ENCODE measurements around the gene GSPT2.
"Not testable (repeated sequence)": the region's sequence is repeated elsewhere in the genome, so short reads cannot be mapped to it uniquely, and the experiment has no call there.

GSPT2 gene

DNA sequence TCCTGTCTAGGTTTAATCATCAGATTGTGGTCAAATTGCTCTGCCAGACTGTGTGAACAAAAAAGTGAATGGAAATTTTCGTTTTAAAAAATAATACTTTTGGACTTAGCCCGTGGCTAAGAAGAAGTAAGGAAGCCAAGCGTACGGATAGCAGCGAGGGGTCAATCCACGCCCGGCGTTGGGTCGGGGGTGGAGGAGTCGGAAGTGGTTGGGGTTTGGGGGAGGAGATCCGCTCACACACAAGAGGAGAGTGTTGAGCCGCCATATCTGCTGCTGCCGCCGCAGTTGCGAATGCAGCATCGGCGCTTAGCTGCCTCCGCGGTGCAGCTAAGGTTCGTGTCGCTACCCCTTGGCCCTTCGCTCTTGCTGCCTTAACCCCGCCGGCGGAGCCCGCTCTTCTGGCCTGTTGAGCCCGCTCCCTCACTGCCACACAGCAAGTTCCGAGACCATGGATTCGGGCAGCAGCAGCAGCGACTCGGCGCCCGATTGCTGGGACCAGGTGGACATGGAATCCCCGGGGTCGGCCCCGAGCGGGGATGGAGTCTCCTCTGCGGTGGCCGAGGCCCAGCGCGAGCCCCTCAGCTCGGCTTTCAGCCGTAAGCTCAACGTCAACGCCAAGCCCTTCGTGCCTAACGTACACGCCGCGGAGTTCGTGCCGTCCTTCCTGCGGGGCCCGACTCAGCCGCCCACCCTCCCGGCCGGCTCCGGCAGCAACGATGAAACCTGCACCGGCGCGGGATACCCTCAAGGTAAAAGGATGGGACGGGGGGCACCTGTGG lies at the start of gene GSPT2:
Gene GSPT2, plus strand, starts transcription at position 264 of the 779 bp plus-strand sequence. Its CDS starts 185 bp downstream, at position 449.
- DNase-seq (ENCODE audit: low spot score): peak; percentile 80

- DNase-seq (ENCODE audit: low spot score): no peak
These were observed 49.0 kb upstream of the GSPT2 start for GRCh38 chrX:51694254-51694653.

DNA sequence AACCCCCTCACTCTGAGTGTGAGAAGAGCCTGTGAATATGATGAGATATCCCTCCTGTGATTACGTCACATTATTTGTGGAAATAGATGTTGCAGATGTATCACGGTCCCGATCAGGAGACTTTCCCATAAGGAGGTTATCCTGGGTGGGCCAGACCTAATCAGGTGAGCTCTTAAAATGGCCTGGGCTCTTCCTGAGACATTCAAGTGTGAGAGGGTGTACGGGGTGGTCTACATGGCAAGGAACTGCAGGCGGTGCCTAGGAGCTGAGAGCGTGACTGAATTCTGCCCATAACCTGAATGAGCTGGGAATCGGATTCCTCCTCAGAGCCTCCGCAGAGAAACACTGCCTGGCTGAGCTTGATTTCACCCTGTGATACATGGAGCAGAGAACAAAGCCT lies 45.8 kb upstream of the GSPT2 start:
- no peak for DNase-seq (ENCODE audit: low spot score)

GRCh38 chrX:51710277-51711164 lies 32.7 kb upstream of the GSPT2 start, which contains the start of gene CENPVL1:
Gene CENPVL1, plus strand, starts transcription at chrX:51710512. Its CDS starts 0 bp downstream, at chrX:51710512.
- DNase-seq (ENCODE audit: low spot score): not testable (repeated sequence)

- DNase-seq (ENCODE audit: low spot score): not testable (repeated sequence)
These were observed 30.1 kb upstream of the GSPT2 start for GRCh38 chrX:51712943-51713647.

GRCh38 chrX:51728202-51728601 lies 15.0 kb upstream of the GSPT2 start:
- DNase-seq (ENCODE audit: low spot score): no peak

DNA sequence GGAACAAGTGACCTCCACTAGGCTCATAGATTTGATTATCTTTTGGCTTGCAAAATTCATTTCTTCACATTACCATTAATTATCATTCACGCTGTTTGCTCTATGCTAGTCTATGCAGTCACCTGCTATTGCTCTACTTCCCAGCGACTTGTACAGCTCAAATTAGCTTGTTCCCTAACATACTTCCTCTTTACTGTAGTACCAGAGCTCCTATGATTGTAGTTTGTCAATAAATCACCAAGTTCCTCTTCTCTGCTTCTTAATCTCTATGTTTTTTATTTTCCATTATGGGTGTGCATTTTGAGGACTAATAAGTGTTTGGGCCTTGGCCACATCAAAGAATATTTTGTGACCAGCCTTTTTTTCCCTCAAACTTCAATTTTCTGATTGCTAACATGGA lies 6.2 kb upstream of the GSPT2 start:
- no peak for DNase-seq (ENCODE audit: low spot score)

GRCh38 chrX:51742586-51742985 lies 656 bp upstream of the GSPT2 start:
- DNase-seq (ENCODE audit: low spot score): no peak

DNA sequence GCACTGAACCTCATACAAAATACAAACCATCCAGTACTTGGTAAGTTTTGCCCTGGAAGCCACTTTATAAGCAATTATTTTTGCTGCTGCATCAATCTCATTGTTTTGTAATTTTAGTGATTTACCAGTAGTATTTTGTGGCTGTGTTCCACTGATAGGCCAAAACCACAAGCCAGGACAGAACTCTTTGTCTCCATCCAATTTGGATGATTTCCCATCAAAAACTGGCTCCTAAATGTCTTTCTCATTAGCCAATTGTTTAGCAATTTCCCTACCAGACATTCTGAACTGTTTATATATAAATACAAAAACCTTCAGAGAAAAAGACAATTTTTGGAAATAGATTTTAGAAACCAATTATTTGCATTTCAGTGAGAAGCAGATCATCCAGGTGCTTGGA lies 4.4 kb downstream of the GSPT2 start:
- DNase-seq (ENCODE audit: low spot score): no peak

DNA sequence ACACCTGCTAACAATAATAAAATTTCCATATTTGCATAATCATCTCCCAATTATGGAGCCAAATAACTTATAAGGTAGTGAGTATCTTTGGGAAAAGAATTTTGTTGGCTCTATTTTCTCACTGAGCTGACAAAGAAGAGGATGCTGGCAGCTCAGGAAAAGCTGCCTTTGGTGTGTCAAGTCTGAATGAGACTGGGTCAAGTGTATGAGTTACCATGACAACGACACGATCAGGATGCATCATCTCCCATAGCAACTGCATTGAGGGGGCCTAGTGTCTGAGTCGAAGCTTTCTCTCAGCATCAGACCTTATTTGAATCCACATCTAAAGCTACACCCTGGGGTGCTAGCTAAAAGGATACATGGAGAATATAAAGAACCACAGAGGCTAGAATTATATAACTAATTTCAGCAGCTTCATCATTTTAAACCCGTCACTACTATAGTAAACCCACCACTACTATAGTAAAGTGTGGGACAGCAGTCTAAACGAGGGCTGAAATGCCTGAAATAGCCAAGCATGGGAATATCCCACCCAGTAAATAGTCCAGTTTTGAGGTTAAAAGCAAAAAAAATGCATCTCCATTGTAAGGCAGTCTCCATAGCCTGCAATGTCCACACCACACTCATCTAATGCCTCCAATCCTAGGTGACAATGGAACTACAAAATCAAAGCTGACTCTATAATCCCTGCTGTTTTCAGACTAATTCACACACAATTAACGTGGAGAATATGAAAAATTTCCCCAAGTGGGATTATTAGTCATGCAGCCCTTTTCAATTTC lies 16.0 kb downstream of the GSPT2 start:
- no peak for DNase-seq (ENCODE audit: low spot score)

- DNase-seq (ENCODE audit: low spot score): no peak
These were observed 17.4 kb downstream of the GSPT2 start for GRCh38 chrX:51760657-51761056.

DNA sequence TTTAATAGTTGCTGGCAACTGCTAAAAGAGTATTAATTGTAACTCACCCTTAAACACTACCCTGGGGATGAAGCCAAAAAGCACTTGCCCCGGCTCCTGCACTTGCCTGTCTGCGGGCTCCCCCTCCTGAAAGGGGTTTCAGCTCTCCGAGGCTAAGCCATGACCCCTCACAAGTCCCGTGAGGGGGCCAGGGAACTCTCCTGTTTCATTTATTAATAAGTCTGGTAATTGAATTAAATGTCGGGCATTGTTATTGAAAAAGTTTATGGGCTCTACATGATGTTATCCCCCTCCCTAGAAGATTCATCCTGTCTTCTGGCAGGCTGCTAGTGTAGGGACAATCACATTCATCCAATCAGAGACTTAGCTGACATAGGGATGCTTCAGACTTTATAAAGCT lies 23.3 kb downstream of the GSPT2 start:
- no peak for DNase-seq (ENCODE audit: low spot score)

- no peak for DNase-seq (ENCODE audit: low spot score)
These were observed 33.6 kb downstream of the GSPT2 start for GRCh38 chrX:51776851-51777250.

DNA sequence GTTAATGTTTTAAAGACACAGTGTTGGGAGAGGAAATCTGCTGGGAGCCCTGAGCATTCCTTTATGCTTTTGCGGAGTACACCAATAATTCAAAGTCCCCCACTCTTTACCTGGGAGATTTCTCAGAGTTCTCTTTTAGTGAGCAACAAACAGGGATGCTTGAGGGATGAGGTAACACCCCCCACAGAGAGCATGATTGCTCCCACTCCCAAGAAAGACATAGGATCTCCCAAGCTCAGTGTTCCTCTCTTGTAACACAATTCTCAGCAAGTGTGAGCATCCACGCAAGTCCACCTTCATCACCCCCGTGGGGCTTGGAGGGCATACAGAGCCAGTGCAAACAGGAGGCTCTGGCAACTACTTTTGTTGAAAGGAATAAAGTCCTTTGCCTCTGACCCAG lies 36.1 kb downstream of the GSPT2 start:
- no peak for DNase-seq (ENCODE audit: low spot score)

- no peak for DNase-seq (ENCODE audit: low spot score)
These were observed 51.9 kb downstream of the GSPT2 start for GRCh38 chrX:51795136-51795535.
